Mucosa of stomach (tissue), 1 donor: ENCODE results near the gene EZH1.
A peak's percentile ranks its signal among the peaks of the same experiment; 100 is the strongest.

Experiments
- H3K27me3 ChIP-seq: one replicate; pipeline ENCODE4 v1.7.0; 2013; ENCODE audit warnings: mild to moderate bottlenecking, low read length; ENCODE audit not compliant: control insufficient read depth, insufficient read depth
- H3K36me3 ChIP-seq: one replicate; pipeline ENCODE4 v1.7.0; 2013; ENCODE audit warnings: low read length; ENCODE audit not compliant: control insufficient read depth, insufficient read depth
- H3K4me1 ChIP-seq: one replicate; pipeline ENCODE4 v1.7.0; 2013; ENCODE audit warnings: mild to moderate bottlenecking, low read length; ENCODE audit not compliant: control insufficient read depth, insufficient read depth
- H3K4me3 ChIP-seq: one replicate; pipeline ENCODE4 v1.7.0; 2013; ENCODE audit warnings: low read length
- H3K9ac ChIP-seq: one replicate; pipeline ENCODE4 v1.7.0; 2013; ENCODE audit warnings: mild to moderate bottlenecking, low read length, moderate library complexity
- H3K9me3 ChIP-seq: one replicate; pipeline ENCODE4 v1.7.0; 2013; ENCODE audit warnings: mild to moderate bottlenecking, low read length, moderate library complexity; ENCODE audit not compliant: control insufficient read depth
- donor health status: Pancreatic carcinoma.

Gene EZH1

GRCh38 chr17:42744806-42745617 is at the start of gene EZH1:
EZH1 (minus strand) TSS chr17:42745040; CDS start chr17:42728941, 16,099 bp downstream.
- Histone ChIP-seq H3K9me3 (no peaks in the 10 kb centered on the region), H3K4me1 (peaks cover 4% of the 10 kb centered on the region)

DNA sequence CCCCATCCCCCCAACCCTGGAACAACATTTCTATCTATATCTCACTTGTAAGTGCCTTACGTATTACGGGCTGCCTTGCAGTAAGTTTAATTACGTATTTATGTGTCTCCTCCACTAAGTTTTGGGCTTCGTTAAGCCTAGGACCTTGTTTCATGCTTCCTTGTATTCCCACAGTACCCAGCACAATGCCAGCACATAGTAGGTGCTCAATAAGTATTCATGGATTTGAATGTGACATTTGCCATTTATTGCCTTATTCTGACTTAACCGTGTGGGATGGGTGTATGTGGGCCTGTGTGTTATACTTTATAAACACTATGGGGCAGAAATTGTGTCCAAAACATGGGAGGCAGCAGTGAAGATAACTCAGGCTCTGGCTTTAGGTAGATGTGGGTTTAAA is 47.7 kb upstream of the EZH1 start:
- Histone ChIP-seq H3K27me3 (peaks cover 5% of the 10 kb centered on the region), H3K4me1 (peaks cover 10% of the 10 kb centered on the region), H3K9me3 (no peaks in the 10 kb centered on the region), H3K4me3 (no peak overlapping the region), H3K9ac (no peak overlapping the region), H3K36me3 (no peaks in the 10 kb centered on the region)

More at GRCh38 chr17:42744806-42745617, at the start of gene EZH1:
- Histone ChIP-seq H3K27me3 (no peaks in the 10 kb centered on the region), H3K4me3 (peak within 1 kb of the TSS; percentile 42), H3K36me3 (no peaks in the 10 kb centered on the region), H3K9ac (peak within 1 kb of the TSS; percentile 85)

- peaks cover 11% of the 10 kb centered on the region for H3K27me3 ChIP-seq
- no peak overlapping the region for H3K4me3 ChIP-seq
- H3K36me3 ChIP-seq, result no peaks in the 10 kb centered on the region
- H3K9me3 ChIP-seq, result no peaks in the 10 kb centered on the region
- H3K4me1 ChIP-seq, result peaks cover 4% of the 10 kb centered on the region
- H3K9ac ChIP-seq, result no peak overlapping the region
These were observed 47.1 kb upstream of the EZH1 start for GRCh38 chr17:42791948-42792347.

DNA sequence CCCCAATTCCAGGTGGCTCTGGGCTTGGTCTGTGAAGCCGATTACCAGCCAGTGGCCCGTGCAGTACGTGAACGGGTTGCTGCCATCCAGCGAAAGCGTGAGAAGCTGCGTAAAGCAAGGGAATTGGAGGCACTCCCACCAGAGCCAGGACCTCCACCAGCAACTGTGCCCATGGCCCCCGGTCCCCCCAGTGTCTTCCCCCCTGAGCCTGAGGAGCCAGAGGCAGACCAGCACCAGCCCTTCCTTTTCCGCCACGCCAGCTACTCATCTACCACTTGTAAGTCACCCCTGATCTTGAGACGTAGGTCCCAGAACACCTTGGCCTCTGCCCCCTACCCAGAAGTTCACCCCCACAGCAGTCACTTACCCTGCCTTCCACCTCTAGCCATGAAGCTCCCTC is 42.4 kb upstream of the EZH1 start:
- no peaks in the 10 kb centered on the region for H3K9me3 ChIP-seq
- H3K27me3 ChIP-seq, result peaks cover 54% of the 10 kb centered on the region
- H3K4me1 ChIP-seq, result no peaks in the 10 kb centered on the region
- H3K36me3 ChIP-seq, result no peaks in the 10 kb centered on the region
- no peak overlapping the region for H3K4me3 ChIP-seq
- H3K9ac ChIP-seq, result no peak overlapping the region

- Histone ChIP-seq H3K9ac (no peak overlapping the region), H3K27me3 (peaks cover 74% of the 10 kb centered on the region), H3K4me1 (peaks cover 15% of the 10 kb centered on the region), H3K36me3 (no peaks in the 10 kb centered on the region), H3K9me3 (no peaks in the 10 kb centered on the region), H3K4me3 (no peak overlapping the region)
These were observed 40.2 kb upstream of the EZH1 start for GRCh38 chr17:42784811-42785592.

- peaks cover 75% of the 10 kb centered on the region for H3K27me3 ChIP-seq
- H3K4me1 ChIP-seq, result peaks cover 21% of the 10 kb centered on the region
- H3K9ac ChIP-seq, result no peak overlapping the region
- H3K36me3 ChIP-seq, result no peaks in the 10 kb centered on the region
- H3K4me3 ChIP-seq, result no peak overlapping the region
- H3K9me3 ChIP-seq, result no peaks in the 10 kb centered on the region
These were observed 39.6 kb upstream of the EZH1 start for GRCh38 chr17:42784409-42784808.

GRCh38 chr17:42783791-42784138 is 38.9 kb upstream of the EZH1 start:
- Histone ChIP-seq H3K9me3 (no peaks in the 10 kb centered on the region), H3K4me1 (peaks cover 23% of the 10 kb centered on the region), H3K36me3 (no peaks in the 10 kb centered on the region), H3K27me3 (peaks cover 73% of the 10 kb centered on the region), H3K4me3 (no peak overlapping the region), H3K9ac (no peak overlapping the region)

DNA sequence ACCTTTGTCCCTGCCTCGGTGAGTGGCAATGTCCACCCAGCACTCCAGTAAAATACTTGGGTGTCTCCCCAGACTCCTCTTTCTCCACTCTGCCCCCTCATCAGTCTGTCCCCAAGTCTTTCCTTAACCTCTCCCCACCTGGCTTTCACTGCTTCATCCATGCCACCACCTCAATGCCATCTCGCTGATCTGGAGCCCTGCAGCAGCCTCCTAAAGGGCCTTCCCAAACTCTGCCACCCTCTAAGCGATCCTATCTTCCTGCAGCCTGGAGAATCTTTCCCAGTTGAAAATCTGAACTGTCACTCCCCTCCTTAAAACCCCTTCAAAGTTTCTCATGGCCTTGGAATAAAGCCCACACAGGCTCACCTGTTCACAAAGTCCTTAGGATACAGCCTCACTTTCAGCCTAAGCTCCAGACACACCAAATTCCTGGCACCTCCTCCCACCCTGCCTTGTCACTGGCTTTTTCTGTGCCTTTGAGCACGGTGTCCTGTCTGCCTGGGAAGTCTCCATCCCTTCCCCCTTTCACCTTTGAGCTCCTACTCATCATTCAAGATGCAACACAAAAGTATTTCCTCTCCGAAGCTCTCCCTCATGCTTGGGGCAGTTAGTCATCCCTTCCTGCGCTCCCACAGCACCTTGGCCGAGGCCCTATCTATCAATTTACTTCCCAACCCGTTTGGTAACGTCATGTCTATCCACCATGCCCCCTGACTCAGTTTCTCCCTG is 38.4 kb upstream of the EZH1 start:
- no peak overlapping the region for H3K9ac ChIP-seq
- H3K27me3 ChIP-seq, result peaks cover 71% of the 10 kb centered on the region
- H3K4me3 ChIP-seq, result no peak overlapping the region
- peaks cover 23% of the 10 kb centered on the region for H3K4me1 ChIP-seq
- H3K36me3 ChIP-seq, result no peaks in the 10 kb centered on the region
- H3K9me3 ChIP-seq, result no peaks in the 10 kb centered on the region

DNA sequence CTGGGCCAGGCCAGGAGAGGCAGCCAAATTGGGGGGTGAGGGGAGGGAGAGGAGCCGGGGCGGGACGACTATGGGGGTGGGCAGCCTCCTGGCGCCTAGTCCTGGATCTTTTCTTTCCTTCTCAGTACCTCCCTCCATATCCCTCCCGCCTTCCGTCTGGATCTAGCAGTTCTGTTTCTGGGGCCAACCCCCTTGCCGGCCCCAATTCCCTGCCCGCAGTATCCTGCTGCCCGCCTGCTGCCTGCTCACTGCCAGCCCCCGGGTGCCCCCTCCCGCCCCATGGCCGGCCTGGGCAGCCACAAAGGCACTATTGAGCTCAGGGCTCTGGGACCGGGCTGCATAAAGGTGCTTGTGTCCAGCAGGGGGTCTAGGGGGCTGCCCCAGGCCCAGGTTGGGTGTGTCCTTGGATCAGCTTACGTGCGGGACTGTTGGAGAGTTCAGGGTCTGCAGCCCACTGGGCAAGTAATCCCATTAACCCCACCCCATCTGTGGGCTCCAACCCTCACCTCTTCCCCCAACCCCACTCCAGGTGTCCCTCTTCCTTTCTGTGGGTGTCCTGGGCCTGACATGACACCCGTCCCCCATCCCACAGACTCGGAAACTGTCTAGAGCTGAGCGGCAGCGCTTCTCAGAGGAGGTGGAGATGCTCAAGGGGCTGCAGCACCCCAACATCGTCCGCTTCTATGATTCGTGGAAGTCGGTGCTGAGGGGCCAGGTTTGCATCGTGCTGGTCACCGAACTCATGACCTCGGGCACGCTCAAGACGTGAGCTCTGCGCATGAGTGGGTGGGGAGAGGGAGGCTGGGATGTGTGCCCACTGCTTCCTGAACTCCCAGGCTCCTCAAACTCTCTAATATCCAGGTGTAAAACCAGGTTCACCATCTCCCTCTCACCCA is 37.6 kb upstream of the EZH1 start:
- Histone ChIP-seq H3K9me3 (no peaks in the 10 kb centered on the region), H3K4me3 (no peak overlapping the region), H3K4me1 (peaks cover 23% of the 10 kb centered on the region), H3K27me3 (peaks cover 69% of the 10 kb centered on the region), H3K9ac (peak overlapping the region; percentile 22), H3K36me3 (no peaks in the 10 kb centered on the region)

DNA sequence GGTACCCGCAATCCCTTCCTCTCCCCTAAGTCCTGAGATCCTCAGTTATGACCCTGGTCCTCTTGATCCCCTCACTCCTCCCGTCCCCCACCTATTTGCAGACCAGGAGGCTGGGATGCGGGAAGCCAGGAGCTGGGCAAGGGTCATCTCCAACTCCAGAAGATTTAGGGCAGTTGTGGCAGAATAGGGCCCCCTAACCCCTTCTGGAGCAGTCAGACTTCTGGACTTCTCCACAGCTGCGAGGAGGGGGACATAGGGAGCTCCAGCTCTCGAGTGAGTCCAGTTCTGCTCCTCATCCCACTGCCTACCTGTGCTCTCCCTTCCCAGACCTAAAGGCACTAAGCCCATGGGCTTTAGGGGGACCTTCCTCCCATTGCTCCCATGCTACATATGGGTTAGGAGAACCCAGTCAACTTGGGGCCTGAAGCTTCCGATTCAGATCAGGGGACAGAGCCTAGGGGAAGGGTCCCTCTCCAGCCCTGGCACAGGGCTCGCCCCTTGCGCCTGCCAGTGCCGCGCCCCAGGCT is 36.9 kb upstream of the EZH1 start:
- Histone ChIP-seq H3K4me1 (peaks cover 23% of the 10 kb centered on the region), H3K27me3 (peaks cover 62% of the 10 kb centered on the region), H3K9me3 (no peaks in the 10 kb centered on the region), H3K9ac (peak overlapping the region; percentile 22), H3K36me3 (no peaks in the 10 kb centered on the region), H3K4me3 (no peak overlapping the region)
